Neural cell (in vitro differentiated cells): ENCODE data around the gene NHLH1. TPM values are rescaled to one million over a fixed set of nuclear protein-coding genes. Genes with fewer than 3 reads are reported as not detected.
A peak's percentile ranks its signal among the peaks of the same experiment; 100 is the strongest.

Experiments used
- H2AFZ ChIP-seq: fragments of 200-600, 300-800 bp; sonication (generic), shearing (Covaris generic); 2 replicates; pipeline ENCODE4 v1.6.0; 2014; ENCODE audit warnings: low read depth, mild to moderate bottlenecking, antibody characterized with exemption, low read length, moderate library complexity
- H3F3A ChIP-seq: fragments of 200-600 bp; shearing (Covaris generic); 2 replicates; pipeline ENCODE4 v1.6.1; 2016; ENCODE audit warnings: mild to moderate bottlenecking, moderate library complexity, mixed read lengths, antibody characterized with exemption, low read length; ENCODE audit not compliant: insufficient read depth, poor library complexity, severe bottlenecking
- H3K27ac ChIP-seq: fragments of 200-600, 300-800 bp; sonication (generic), shearing (Covaris generic); 2 replicates; pipeline ENCODE4 v1.5.1; 2014; ENCODE audit warnings: mild to moderate bottlenecking, low read length, moderate library complexity
- H3K27me3 ChIP-seq: fragments of 300-800, 200-600 bp; sonication (generic), shearing (Covaris generic); 2 replicates; pipeline ENCODE4 v1.6.0; 2014; ENCODE audit warnings: mild to moderate bottlenecking, low read depth, low read length, moderate library complexity; ENCODE audit not compliant: insufficient read depth
- H3K36me3 ChIP-seq: fragments of 300-800, 200-600 bp; sonication (generic), shearing (Covaris generic); 2 replicates; pipeline ENCODE4 v1.5.1; 2014; ENCODE audit warnings: mild to moderate bottlenecking, antibody characterized with exemption, low read length, moderate library complexity; ENCODE audit not compliant: insufficient read depth
- H3K4me2 ChIP-seq: fragments of 300-800, 200-600 bp; sonication (generic), shearing (Covaris generic); 2 replicates; pipeline ENCODE4 v1.6.0; 2014; ENCODE audit warnings: mild to moderate bottlenecking, low read length
- H3K4me3 ChIP-seq: fragments of 300-800, 200-600 bp; sonication (generic), shearing (Covaris generic); 2 replicates; pipeline ENCODE4 v1.5.1; 2014; ENCODE audit warnings: mild to moderate bottlenecking, low read length, moderate library complexity
- H3K79me2 ChIP-seq: fragments of 200-600 bp; shearing (Covaris generic); replicated peaks from 2 replicates; pipeline ENCODE4 v1.6.0; 2014; ENCODE audit warnings: mild to moderate bottlenecking, low read length, moderate library complexity; ENCODE audit not compliant: insufficient read depth
- H3K9ac ChIP-seq: fragments of 300-800, 200-600 bp; sonication (generic), shearing (Covaris generic); 2 replicates; pipeline ENCODE4 v1.6.1; 2016; ENCODE audit warnings: mild to moderate bottlenecking, low read length, mixed read lengths
- H3K9me2 ChIP-seq: fragments of 200-600 bp; shearing (Covaris generic); 2 replicates; pipeline ENCODE4 v1.6.1; 2016; ENCODE audit warnings: mild to moderate bottlenecking, low read length, mixed read lengths; ENCODE audit not compliant: insufficient read depth
- H3K9me3 ChIP-seq: fragments of 200-600, 300-800 bp; sonication (generic), shearing (Covaris generic); 2 replicates; pipeline ENCODE4 v1.6.1; 2016; ENCODE audit warnings: mild to moderate bottlenecking, mixed run types, low read length, moderate library complexity, mixed read lengths
- H4K20me1 ChIP-seq: fragments of 200-600 bp; shearing (Covaris generic); 2 replicates; pipeline ENCODE4 v1.6.1; 2016; ENCODE audit warnings: mild to moderate bottlenecking, mixed run types; ENCODE audit not compliant: insufficient read depth
- EP300 ChIP-seq: fragments of 450-650 bp; conservative IDR thresholded peaks from 2 replicates; pipeline ENCODE4 v1.6.1; 2014; ENCODE audit warnings: antibody characterized with exemption, mild to moderate bottlenecking, moderate library complexity; ENCODE audit not compliant: poor library complexity, severe bottlenecking
- EZH2 ChIP-seq: fragments of 200-600, 300-800 bp; shearing (Covaris generic), sonication (generic); IDR thresholded peaks from 2 replicates; pipeline ENCODE4 v1.6.1; 2014; ENCODE audit warnings: antibody characterized with exemption, low read length, borderline replicate concordance, mild to moderate bottlenecking; ENCODE audit not compliant: insufficient read depth, poor library complexity, severe bottlenecking
- MXI1 ChIP-seq: fragments of 450-650 bp; conservative IDR thresholded peaks from 2 replicates; pipeline ENCODE4 v1.6.1; 2014; ENCODE audit warnings: antibody characterized with exemption, mild to moderate bottlenecking; ENCODE audit not compliant: poor library complexity, severe bottlenecking
- POLR2AphosphoS5 ChIP-seq: IDR thresholded peaks from 2 replicates; pipeline ENCODE4 v1.6.1; 2012
- RAD21 ChIP-seq: fragments of 450-650 bp; conservative IDR thresholded peaks from 2 replicates; pipeline ENCODE4 v1.6.1; 2014; ENCODE audit warnings: antibody characterized with exemption, mild to moderate bottlenecking, moderate library complexity
- SMC3 ChIP-seq: fragments of 450-650 bp; conservative IDR thresholded peaks from 2 replicates; pipeline ENCODE4 v1.6.1; 2014; ENCODE audit warnings: antibody characterized with exemption, mild to moderate bottlenecking, moderate library complexity; ENCODE audit not compliant: poor library complexity
- TAF1 ChIP-seq: IDR thresholded peaks from 2 replicates; pipeline ENCODE4 v1.6.1; 2012; ENCODE audit warnings: low read depth
- polyA plus RNA-seq: library from polyadenylated mRNA; depleted of rRNA; stranded (reverse); fragments of >200 nt; gene quantifications from 2 replicates; pipeline ENCODE4 v1.2.3, GENCODE V29; 2014
- TF ChIP-seq, protein P1 (sequence below): IDR thresholded peaks from 2 replicates; pipeline ENCODE4 v1.6.1; 2012; ENCODE audit warnings: borderline replicate concordance
- TF ChIP-seq, protein P2 (sequence below): fragments of 450-650 bp; IDR thresholded peaks from 2 replicates; pipeline ENCODE4 v1.5.1; 2014; ENCODE audit warnings: antibody characterized with exemption, mild to moderate bottlenecking, moderate library complexity; ENCODE audit not compliant: poor library complexity, severe bottlenecking

The NHLH1 gene
- polyA plus RNA-seq, 1 donor from 2014 or later, result 0.11 TPM

DNA sequence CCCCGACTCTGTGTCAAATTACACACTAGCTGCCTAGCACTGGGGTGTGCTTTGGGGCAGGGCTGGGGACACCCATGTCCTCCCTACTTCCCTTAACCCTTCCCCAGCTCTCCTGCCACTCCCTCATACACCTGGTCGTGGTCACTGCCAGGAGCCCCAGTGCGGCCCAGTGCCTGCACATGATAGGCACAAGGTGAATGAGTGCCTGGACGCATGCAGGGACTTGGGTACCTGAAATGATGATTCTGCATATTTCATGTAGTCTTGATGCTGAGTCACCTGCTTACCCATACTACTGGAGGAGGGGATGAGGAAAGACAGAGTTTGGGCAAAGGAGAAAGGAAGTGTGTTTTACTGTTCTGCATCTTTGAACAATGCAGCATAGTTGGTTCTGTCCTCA is 32.0 kb downstream of the NHLH1 start:
- Histone ChIP-seq H3K9me2 (no peaks in the 10 kb centered on the region), H3K27ac (no peak overlapping the region), H3F3A (no peaks in the 10 kb centered on the region), H2AFZ (no peak overlapping the region), H3K4me2 (no peak overlapping the region), H4K20me1 (no peaks in the 10 kb centered on the region), H3K9me3 (no peaks in the 10 kb centered on the region), H3K36me3 (no peaks in the 10 kb centered on the region), H3K27me3 (no peaks in the 10 kb centered on the region), H3K79me2 (peaks cover 39% of the 10 kb centered on the region), H3K4me3 (no peak overlapping the region), H3K9ac (no peak overlapping the region)
- TF ChIP-seq POLR2AphosphoS5 (no peak), SMC3 (no peak), EP300 (no peak), EZH2 (no peak), TAF1 (no peak), MXI1 (no peak), RAD21 (no peak)
- TF ChIP-seq, protein P1, sequence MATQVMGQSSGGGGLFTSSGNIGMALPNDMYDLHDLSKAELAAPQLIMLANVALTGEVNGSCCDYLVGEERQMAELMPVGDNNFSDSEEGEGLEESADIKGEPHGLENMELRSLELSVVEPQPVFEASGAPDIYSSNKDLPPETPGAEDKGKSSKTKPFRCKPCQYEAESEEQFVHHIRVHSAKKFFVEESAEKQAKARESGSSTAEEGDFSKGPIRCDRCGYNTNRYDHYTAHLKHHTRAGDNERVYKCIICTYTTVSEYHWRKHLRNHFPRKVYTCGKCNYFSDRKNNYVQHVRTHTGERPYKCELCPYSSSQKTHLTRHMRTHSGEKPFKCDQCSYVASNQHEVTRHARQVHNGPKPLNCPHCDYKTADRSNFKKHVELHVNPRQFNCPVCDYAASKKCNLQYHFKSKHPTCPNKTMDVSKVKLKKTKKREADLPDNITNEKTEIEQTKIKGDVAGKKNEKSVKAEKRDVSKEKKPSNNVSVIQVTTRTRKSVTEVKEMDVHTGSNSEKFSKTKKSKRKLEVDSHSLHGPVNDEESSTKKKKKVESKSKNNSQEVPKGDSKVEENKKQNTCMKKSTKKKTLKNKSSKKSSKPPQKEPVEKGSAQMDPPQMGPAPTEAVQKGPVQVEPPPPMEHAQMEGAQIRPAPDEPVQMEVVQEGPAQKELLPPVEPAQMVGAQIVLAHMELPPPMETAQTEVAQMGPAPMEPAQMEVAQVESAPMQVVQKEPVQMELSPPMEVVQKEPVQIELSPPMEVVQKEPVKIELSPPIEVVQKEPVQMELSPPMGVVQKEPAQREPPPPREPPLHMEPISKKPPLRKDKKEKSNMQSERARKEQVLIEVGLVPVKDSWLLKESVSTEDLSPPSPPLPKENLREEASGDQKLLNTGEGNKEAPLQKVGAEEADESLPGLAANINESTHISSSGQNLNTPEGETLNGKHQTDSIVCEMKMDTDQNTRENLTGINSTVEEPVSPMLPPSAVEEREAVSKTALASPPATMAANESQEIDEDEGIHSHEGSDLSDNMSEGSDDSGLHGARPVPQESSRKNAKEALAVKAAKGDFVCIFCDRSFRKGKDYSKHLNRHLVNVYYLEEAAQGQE, result no peak
- TF ChIP-seq, protein P2, sequence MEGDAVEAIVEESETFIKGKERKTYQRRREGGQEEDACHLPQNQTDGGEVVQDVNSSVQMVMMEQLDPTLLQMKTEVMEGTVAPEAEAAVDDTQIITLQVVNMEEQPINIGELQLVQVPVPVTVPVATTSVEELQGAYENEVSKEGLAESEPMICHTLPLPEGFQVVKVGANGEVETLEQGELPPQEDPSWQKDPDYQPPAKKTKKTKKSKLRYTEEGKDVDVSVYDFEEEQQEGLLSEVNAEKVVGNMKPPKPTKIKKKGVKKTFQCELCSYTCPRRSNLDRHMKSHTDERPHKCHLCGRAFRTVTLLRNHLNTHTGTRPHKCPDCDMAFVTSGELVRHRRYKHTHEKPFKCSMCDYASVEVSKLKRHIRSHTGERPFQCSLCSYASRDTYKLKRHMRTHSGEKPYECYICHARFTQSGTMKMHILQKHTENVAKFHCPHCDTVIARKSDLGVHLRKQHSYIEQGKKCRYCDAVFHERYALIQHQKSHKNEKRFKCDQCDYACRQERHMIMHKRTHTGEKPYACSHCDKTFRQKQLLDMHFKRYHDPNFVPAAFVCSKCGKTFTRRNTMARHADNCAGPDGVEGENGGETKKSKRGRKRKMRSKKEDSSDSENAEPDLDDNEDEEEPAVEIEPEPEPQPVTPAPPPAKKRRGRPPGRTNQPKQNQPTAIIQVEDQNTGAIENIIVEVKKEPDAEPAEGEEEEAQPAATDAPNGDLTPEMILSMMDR, result no peak

DNA sequence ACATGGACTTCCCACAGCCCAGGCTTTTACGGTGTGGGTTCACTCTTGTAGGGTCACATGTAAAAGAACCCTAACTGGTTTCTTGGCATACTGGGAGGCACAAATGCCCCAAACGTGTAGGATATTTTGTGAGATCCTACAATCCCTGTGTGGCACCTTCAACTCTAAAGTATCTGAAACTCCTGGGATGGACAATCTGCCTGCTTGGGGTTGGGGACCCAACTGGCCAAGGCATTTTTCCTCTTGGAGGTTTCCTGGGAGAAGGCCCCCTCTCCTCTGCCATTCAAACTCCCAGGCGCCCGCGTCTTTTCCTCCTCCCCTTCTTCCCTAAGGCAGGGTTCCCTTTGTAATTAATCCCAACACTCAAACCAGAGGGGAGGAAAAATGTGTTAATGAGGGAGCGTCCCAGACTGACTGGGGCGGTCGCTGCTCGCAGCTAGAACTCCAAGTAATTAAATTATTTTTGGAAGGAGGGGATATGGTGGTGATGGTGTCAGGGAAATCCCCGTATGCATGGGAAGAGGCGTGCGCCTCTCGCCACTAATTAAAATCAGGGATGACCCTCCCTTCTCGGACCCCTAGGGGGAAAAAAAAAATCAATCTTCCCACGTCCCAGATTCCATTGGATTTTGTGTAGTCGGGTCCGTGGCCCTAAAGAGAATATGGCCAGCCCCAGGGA is 32.8 kb downstream of the NHLH1 start:
- TF ChIP-seq SMC3 (no peak), POLR2AphosphoS5 (no peak), EP300 (no peak)
- TF ChIP-seq, protein P1, result no peak
- TF ChIP-seq, protein P2, result peak; percentile 13
- H3K9me3 ChIP-seq, result no peaks in the 10 kb centered on the region
- peak overlapping the region; percentile 98 for H3K4me2 ChIP-seq
- H3K79me2 ChIP-seq, result peaks cover 48% of the 10 kb centered on the region
- H3K36me3 ChIP-seq, result no peaks in the 10 kb centered on the region
- H3K9ac ChIP-seq, result peak overlapping the region; percentile 97
- no peaks in the 10 kb centered on the region for H3K27me3 ChIP-seq
- H2AFZ ChIP-seq, result peak overlapping the region; percentile 99
- H3F3A ChIP-seq, result no peaks in the 10 kb centered on the region
- H4K20me1 ChIP-seq, result no peaks in the 10 kb centered on the region
- peak overlapping the region; percentile 92 for H3K27ac ChIP-seq
- no peaks in the 10 kb centered on the region for H3K9me2 ChIP-seq
- peak overlapping the region; percentile 75 for H3K4me3 ChIP-seq
